A673 (cell line): ENCODE measurements around the gene ADGRL3. TPM values are rescaled to one million over a fixed set of nuclear protein-coding genes. Genes with fewer than 3 reads are reported as not detected.
A peak's percentile ranks its signal among the peaks of the same experiment; 100 is the strongest.

Source experiments
- BruUV-seq: library from RNA; stranded (reverse); fragments of 400-500 nt; replicated peaks from 2 replicates; lab custom pipeline; 2021; lab: Mats Ljungman, UMichigan
- CTCF ChIA-PET: fragments of 300-600 bp; sonication (Branson Sonifier 250); formaldehyde crosslinking; loops from one replicate; lab custom pipeline; 2022; ENCODE audit warnings: antibody characterized with exemption; lab: Charles Lee
- POLR2A ChIA-PET: fragments of 300-600 bp; sonication (Branson Sonifier 250); formaldehyde crosslinking; loops from one replicate; lab custom pipeline; 2022; ENCODE audit warnings: antibody characterized with exemption; ENCODE audit not compliant: low non-redundant PET; lab: Charles Lee
- DNase-seq: peaks from one replicate; pipeline ENCODE4 v3.0.0-alpha.2; 2015; ENCODE audit warnings: low spot score
- H3K27ac ChIP-seq: fragments of 200-600 bp; sonication (generic); 2 replicates; pipeline ENCODE4 v1.5.1; 2016; ENCODE audit warnings: mixed run types, low read depth, mild to moderate bottlenecking, mixed read lengths, antibody characterized with exemption, low read length; ENCODE audit not compliant: poor library complexity, severe bottlenecking
- H3K27me3 ChIP-seq: fragments of 200-600 bp; sonication (generic); replicated peaks from 2 replicates; pipeline ENCODE4 v1.6.1; 2017; ENCODE audit warnings: mixed run types, low read depth, mild to moderate bottlenecking, mixed read lengths, antibody characterized with exemption, low read length; ENCODE audit not compliant: insufficient read depth, poor library complexity
- H3K36me3 ChIP-seq: fragments of 200-600 bp; sonication (generic); 2 replicates; pipeline ENCODE4 v1.6.1; 2016; ENCODE audit warnings: mixed run types, mild to moderate bottlenecking, mixed read lengths, antibody characterized with exemption, low read length; ENCODE audit not compliant: insufficient read depth, poor library complexity, severe bottlenecking
- H3K4me1 ChIP-seq: fragments of 200-600 bp; sonication (generic); 2 replicates; pipeline ENCODE4 v1.6.1; 2017; ENCODE audit warnings: mixed run types, mild to moderate bottlenecking, mixed read lengths, antibody characterized with exemption, low read length; ENCODE audit not compliant: insufficient read depth, poor library complexity, severe bottlenecking
- H3K4me3 ChIP-seq: fragments of 200-600 bp; sonication (generic); 2 replicates; pipeline ENCODE4 v1.5.1; 2016; ENCODE audit warnings: low read depth, mixed run types, mild to moderate bottlenecking, mixed read lengths, low read length; ENCODE audit not compliant: poor library complexity, severe bottlenecking
- H3K9me3 ChIP-seq: fragments of 200-600 bp; sonication (generic); 2 replicates; pipeline ENCODE4 v1.6.1; 2016; ENCODE audit warnings: mixed run types, low read depth, mild to moderate bottlenecking, mixed read lengths, antibody characterized with exemption, low read length; ENCODE audit not compliant: poor library complexity, severe bottlenecking
- CTCF ChIP-seq: fragments of 300-800, 200-600 bp; sonication (generic); conservative IDR thresholded peaks from 2 replicates; pipeline ENCODE4 v1.5.1; 2017; ENCODE audit warnings: low read depth, mild to moderate bottlenecking, antibody characterized with exemption, low read length, moderate library complexity, mixed read lengths
- EZH2 ChIP-seq: fragments of 200-600 bp; sonication (generic); IDR thresholded peaks from 2 replicates; pipeline ENCODE4 v1.6.1; 2017; ENCODE audit warnings: borderline replicate concordance, low read depth, mild to moderate bottlenecking, mixed read lengths, antibody characterized with exemption, low read length; ENCODE audit not compliant: poor library complexity, severe bottlenecking
- intact Hi-C: fragments of 100-400 bp; cut with micrococcal nuclease; formaldehyde crosslinking; loops from one replicate; pipeline ENCODE4 v1.10.0; 2022; ENCODE audit not compliant: unreplicated experiment
- total RNA-seq: library from RNA; stranded (reverse); gene quantifications from 2 replicates; pipeline ENCODE4 v1.2.3, GENCODE V29; 2021

The ADGRL3 gene
- total RNA-seq, 1 experiment from 2014 or later: not detected

GRCh38 chr4:61489927-61490326 is 289.8 kb downstream of the ADGRL3 start:
- H3K4me3 ChIP-seq: no peak overlapping the region
- ChIA-PET POLR2A (no interaction called here), CTCF (no interaction called here)
- no peaks in the 10 kb centered on the region for H3K27me3 ChIP-seq
- H3K27ac ChIP-seq: no peak overlapping the region
- intact Hi-C loops: no loop called here
- TF ChIP-seq CTCF (no peak), EZH2 (no peak)
- no peaks in the 10 kb centered on the region for H3K9me3 ChIP-seq
- H3K36me3 ChIP-seq: no peaks in the 10 kb centered on the region
- no peak for DNase-seq
- BruUV-seq: no TSS peak
- no peaks in the 10 kb centered on the region for H3K4me1 ChIP-seq

GRCh38 chr4:61493041-61493440 is 292.9 kb downstream of the ADGRL3 start:
- intact Hi-C loops: no loop called here
- TF ChIP-seq EZH2 (no peak), CTCF (no peak)
- CTCF ChIA-PET: no interaction called here
- Histone ChIP-seq H3K36me3 (no peaks in the 10 kb centered on the region), H3K9me3 (no peaks in the 10 kb centered on the region), H3K4me3 (no peak overlapping the region), H3K27me3 (no peaks in the 10 kb centered on the region), H3K27ac (no peak overlapping the region), H3K4me1 (no peaks in the 10 kb centered on the region)
- DNase-seq: no peak
- no TSS peak for BruUV-seq
- POLR2A ChIA-PET: no interaction called here

GRCh38 chr4:61493470-61493869 is 293.3 kb downstream of the ADGRL3 start:
- Histone ChIP-seq H3K9me3 (no peaks in the 10 kb centered on the region), H3K4me1 (no peaks in the 10 kb centered on the region), H3K27me3 (no peaks in the 10 kb centered on the region), H3K4me3 (no peak overlapping the region), H3K27ac (no peak overlapping the region), H3K36me3 (no peaks in the 10 kb centered on the region)
- intact Hi-C loops: no loop called here
- CTCF ChIA-PET: no interaction called here
- no TSS peak for BruUV-seq
- peak; percentile 20 for DNase-seq
- POLR2A ChIA-PET: no interaction called here
- TF ChIP-seq CTCF (no peak), EZH2 (no peak)
